Activated gamma-delta T cell (primary cell): Measurements from ENCODE around the gene ZNF282.
A peak's percentile ranks its signal among the peaks of the same experiment; 100 is the strongest.
"Not testable (repeated sequence)": the region's sequence is repeated elsewhere in the genome, so short reads cannot be mapped to it uniquely, and the experiment has no call there.

ENCODE experiments used
- DNase-seq: peaks from one replicate; lab custom pipeline; 2025; lab: John Stamatoyannopoulos, UW

Gene ZNF282

DNA sequence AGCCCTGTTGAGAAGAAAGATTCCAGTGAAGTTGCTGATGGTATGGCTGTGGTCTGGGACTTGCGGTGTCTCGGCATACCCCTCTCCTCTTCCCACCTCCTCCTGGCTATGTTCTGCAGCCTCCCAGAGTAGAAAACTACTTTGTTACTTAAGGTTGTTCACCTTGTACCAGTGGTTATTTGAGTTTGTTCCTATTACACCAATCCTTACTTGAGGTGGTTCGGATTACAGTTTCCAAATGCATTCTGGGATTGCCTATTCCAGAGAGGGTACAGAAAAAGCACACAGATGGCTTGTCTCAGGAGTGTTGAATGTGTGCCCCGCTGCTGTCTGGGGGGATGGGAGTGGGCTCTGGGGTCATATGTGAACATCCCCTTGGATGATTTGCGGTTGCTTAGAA, 59.8 kb downstream of the ZNF282 start:
- DNase-seq, result no peak

DNA sequence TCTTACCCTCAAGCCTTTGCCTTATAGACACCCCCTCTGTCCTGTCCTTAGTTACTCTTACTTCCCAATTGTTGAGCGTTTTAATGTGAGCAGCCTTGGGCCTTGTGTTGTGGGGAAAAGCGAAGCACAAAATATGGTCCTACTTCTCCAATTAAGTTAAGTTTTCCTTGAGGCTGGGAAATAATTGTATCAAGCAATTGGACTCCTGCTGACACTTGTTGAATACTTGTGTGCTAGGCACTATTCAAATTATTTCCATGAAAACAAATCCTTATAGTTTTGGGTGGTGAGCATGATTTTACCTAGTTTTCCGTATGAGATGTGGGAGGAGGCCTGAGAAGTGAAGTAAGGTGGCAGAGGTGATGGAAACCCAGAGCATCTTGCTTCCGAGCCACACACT, 61.2 kb downstream of the ZNF282 start:
- no peak for DNase-seq

DNA sequence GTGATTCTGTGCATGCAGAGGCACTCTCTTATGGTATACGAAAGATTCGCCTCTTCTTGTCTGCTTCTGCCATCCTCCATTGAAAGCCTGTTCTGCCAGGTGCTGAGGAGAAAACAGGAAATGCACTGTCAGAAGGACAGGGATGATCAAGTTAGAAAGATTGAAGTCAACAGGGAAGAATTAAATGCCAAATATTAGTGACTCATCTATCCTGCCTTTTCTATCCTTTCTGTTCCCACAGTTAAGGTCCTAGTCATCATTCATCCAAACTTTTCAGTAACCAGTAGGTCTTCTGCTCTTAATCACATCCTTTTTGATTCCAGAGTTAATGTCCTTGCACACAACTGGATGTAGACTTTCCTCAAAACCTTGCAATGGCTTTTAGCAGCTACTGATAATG, 61.8 kb downstream of the ZNF282 start:
- DNase-seq, result no peak

DNA sequence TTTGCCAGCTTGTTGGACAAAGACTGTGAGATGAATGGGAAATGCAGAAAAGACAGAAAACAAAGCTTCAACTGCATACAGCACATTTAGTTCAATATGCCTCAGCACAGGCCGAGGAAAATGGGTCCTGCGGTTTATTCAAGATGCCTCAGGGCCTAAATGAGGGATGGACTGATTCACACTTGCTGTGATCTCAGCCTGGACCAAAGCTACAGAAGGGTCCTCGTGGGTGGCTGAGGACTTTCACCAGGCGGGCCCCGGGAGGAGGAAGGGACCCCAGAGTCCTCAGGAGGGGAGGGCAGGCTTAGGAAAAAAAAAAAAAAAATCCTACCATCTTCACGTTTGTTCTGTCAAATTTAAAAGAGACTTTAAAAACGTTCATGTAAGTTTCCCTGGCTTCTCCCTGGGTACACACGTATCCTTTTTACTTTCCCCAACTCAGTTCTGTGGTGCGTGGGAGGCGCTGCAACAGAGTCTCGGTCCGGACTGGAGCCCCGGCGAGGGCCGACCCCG, 66.0 kb downstream of the ZNF282 start:
- no peak for DNase-seq

DNA sequence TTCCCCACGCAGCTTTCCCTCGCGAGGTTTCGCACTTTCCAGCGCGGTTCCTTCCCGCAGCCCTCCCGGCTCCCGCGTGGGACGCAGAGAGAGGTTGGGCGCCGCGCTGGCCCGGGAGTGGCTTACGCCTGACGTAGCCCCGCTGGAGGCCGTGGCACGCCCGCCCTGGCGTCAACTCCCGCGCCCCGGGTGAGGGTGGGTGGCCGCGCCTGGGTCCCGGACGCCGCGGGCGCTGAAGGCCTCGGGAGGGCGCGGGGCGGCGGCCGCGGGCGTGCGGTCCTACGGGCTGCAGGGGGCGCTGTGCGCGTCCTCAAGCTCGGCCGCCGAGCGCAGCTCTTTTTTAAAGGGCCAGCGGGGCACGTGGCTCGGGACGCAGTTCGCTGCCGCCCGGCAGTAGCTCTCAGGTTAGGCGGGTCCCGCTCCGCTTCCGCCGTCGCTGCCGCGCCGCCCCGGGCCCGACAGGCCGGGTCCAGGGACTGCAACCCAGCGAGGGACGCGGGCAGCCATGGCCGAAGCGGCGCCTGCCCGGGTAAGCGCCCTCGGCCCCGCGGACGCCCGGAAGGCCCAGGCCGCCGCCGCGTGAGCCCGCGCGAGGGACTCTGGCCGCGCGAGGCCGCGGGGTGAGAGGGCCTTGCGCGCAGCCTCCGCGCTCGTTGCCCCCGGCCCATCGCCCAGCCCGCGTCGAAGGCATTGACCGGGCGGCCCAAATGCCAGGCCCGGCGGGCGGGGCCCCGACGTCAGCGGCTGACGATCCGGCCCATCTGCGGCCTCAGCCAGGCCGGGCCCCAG, 66.7 kb downstream of the ZNF282 start, which contains the start of gene ZNF783:
Gene ZNF783, plus strand, starts transcription at position 368 of the 789 bp plus-strand sequence. Its CDS starts 138 bp downstream, at position 506.
- peak; percentile 80 for DNase-seq

DNA sequence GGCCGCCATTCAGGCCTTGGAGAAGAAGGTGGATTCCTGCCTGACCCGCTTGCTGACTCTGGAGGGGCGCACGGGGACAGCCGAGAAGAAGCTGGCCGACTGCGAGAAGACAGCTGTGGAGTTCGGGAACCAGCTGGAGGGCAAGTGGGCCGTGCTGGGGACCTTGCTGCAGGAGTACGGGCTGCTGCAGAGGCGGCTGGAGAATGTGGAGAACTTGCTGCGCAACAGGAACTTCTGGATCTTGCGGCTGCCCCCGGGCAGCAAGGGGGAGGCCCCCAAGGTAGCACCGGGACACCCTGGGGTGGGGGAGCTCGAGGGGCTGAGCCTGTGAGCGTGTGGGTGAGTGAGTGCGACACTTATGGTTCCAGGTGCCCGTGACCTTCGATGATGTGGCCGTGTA, 71.1 kb downstream of the ZNF282 start:
- DNase-seq, result no peak

DNA sequence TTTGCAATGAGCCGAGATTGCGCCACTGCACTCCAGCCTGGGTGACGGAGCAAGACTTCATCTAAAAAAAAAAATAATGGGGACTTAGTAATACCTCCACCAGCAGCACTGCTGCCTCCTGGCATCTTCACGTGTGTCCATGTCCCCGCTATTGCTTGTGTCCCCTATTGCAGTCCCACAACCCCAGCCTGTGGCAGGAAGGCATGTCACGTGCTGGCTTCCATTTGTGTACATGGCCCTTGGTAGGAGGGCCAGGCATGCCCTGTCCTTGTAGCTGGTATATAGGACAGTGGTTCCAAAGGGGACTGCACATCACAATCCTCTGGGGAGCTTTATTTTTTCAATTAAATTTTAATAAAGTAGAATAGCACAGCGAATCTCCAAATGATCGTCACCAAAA, 72.4 kb downstream of the ZNF282 start:
- no peak for DNase-seq

DNA sequence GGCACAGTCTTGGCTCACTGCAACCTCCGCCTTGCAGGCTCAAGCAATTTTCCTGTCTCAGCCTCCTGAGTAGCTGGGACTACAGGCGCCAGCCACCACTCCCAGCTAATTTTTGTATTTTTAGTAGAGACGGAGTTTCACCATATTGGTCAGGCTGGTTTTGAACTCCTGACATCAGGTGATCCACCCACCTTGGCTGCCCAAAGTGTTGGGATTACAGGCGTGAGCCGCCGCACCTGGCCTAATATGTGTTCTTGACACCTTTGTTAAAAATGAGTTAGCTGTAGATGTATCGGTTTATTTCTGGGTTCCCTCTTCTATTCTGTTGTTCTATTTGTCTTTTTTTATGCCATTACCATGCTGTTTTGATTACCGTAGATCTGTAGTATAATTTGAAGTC, 79.1 kb downstream of the ZNF282 start:
- not testable (repeated sequence) for DNase-seq
